Posterior vena cava (tissue), 2 donors: ENCODE data around the gene ABCD1. TPM values are rescaled to one million over a fixed set of nuclear protein-coding genes. Genes with fewer than 3 reads are reported as not detected.
"Not testable (repeated sequence)": the region's sequence is repeated elsewhere in the genome, so short reads cannot be mapped to it uniquely, and the experiment has no call there.

ENCODE experiments used
- DNase-seq: peaks from one replicate; pipeline ENCODE4 v3.0.0-alpha.2; 2020; ENCODE audit warnings: low spot score
- intact Hi-C, 2 donors: fragments of 100-400 bp; cut with DNase I; formaldehyde crosslinking; loops; one replicate each; pipeline versions ENCODE4 v1.14.1 to v1.14.2; 2022 to 2023
- total RNA-seq, 2 donors: library from RNA; stranded (reverse); fragmentation: NEBNext Ultra II Directional; extraction: Animal tissue kit (Norgen Biotek cat#: 25700); gene quantifications; one replicate each; pipeline ENCODE4 v1.2.1, GENCODE V29; 2021
- donor health status: DM: yes; HTN: yes; CAD: no.
- donor health status: DM: yes; HTN: yes; CAD: no.

ABCD1 gene
- total RNA-seq, 2 donors from 2014 or later = 14.7 to 22.6 TPM

DNA sequence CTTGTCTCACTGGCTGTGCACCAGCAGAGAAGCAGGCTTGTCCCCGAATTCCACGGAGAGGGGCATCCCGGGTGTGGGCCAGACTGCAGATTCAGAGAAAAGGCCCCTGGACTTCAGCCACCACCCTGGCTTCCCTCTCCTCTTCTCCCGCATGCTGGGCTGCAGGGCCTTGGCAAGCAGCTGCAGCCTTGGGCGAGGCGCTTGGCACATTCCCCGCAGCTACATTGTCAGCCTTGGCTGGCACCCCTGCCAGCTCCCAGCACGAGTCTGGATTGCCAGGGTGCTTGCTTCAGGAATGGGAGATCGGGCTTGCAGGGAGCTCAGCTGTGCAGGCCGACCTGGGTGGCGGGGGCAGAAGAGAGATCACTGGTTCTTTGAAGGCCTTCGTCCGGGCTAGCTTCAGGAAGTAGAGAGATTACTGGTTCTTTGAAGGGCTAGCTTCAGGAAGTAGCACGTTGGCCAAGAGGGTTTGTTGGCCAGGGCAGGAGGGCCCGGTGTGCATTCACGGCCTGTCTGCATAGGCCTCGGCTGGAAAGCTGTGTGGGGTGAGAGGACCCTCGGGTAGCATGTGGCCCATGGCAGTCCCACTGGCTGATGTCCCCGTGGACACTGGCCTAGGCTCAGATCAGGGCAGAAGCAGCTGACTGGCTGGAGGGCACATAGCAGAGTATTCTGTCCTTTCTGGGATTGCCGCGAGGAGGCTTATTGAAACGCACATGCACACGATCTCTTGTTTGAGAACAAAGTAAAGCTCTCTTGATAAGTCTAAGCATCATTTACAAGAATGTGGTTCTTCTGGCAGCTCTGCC is 2.7 kb downstream of the ABCD1 start:
- intact Hi-C loops = no loop called here
- DNase-seq = no peak

GRCh38 chrX:153728095-153728494 is 3.4 kb downstream of the ABCD1 start:
- intact Hi-C loops = no loop called here
- no peak for DNase-seq

- intact Hi-C loops = no loop called here
- DNase-seq = no peak
Observed at GRCh38 chrX:153728951-153729631, 4.4 kb downstream of the ABCD1 start.

DNA sequence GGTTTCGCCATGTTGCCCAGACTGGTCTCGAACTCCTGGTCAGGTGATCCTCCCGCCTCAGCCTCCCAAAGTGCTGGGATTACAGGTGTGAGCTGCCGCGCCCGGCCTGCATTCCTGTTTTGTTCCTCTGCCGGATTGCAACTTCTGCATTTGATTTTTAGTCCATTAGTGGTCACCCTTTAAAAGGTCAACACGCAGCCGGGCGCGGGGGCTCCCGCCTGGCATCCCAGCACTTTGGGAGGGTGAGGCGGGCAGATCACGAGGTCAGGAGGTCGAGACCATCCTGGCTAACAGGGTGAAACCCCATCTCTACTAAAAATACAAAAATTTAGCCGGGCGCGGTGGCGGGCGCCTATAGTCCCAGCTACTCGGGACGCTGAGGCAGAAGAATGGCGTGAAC is 5.5 kb downstream of the ABCD1 start:
- DNase-seq, intact Hi-C loops: not testable (repeated sequence)

DNA sequence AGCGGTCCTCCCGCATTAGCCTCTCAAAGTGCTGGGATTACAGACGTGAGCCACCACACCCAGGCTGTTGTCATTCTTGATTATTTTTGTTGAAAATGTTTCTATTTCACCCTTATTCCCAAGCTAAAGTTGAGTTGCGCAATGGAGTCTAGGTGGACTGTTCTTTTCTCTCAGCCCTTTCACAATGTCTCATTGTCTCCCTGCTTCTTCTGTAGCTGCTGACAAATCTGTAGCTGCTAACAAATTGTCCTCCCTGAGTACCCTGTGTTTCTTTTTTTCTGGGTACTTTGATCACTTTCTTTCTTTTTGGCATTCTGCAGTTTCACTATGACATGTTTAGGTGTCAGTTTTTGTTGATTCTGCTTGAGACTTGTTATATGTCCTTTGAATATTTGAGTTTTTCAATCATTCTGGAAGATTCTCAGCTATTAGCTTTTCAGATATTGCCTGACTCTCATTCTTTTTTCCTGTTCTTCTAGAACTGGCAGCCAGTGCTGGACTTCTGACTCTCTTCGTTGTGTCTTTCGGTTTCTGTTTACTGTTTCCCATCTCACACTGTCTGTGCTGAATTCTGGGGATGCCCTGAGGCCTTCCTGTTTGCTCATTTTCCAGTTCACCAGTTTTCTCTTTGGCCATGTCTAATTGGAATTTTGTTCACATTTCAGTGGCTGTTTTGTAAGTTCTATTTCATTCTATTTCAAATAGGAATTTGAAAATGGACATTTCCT is 6.6 kb downstream of the ABCD1 start:
- no peak for DNase-seq
- intact Hi-C loops = no loop called here

DNA sequence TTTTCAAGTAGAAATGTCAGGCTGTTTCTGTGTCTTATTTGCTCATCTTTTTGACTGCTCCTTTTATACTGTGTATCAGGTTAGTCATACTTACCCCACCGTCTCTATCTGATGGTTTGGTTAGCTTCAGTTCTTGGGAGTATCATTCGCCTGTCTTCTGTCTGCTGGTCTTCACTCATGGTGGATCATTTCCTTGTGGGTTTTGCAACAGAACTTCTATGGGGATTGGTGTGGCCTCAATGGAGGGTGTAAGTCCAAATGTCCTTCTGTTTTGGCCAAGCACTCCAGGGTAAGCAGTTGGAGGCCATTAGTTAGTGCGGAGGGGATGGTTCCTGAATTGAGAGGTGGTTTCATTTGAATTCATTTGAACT is 7.2 kb downstream of the ABCD1 start:
- DNase-seq = no peak
- intact Hi-C loops = no loop called here

DNA sequence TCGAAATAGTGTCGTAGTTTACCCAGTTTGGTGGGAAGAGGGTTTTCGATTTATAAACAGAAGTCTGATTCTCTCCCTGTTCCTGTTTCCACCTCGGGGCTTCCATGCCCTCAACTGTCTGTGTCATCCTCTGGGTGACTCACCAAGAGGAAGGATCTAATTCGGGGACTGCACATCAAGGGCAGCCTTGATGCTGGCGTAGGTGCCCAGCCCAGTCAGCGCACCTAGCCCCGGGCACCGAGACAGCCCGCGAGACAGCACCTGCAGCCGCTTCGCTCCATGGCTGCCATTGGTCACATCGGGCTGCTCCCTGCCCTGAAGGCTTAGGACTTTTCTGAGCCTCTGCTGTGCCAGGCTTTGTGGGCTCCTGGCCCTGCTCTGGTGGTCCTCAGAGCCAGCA is 7.7 kb downstream of the ABCD1 start:
- intact Hi-C loops = no loop called here
- DNase-seq = no peak

- intact Hi-C loops = no loop called here
- DNase-seq = no peak
Observed at GRCh38 chrX:153733651-153734240, 9.1 kb downstream of the ABCD1 start.

GRCh38 chrX:153734871-153735270 is 10.2 kb downstream of the ABCD1 start:
- no peak for DNase-seq
- intact Hi-C loops = no loop called here

GRCh38 chrX:153735274-153735673 is 10.6 kb downstream of the ABCD1 start:
- intact Hi-C loops = no loop called here
- DNase-seq = no peak

DNA sequence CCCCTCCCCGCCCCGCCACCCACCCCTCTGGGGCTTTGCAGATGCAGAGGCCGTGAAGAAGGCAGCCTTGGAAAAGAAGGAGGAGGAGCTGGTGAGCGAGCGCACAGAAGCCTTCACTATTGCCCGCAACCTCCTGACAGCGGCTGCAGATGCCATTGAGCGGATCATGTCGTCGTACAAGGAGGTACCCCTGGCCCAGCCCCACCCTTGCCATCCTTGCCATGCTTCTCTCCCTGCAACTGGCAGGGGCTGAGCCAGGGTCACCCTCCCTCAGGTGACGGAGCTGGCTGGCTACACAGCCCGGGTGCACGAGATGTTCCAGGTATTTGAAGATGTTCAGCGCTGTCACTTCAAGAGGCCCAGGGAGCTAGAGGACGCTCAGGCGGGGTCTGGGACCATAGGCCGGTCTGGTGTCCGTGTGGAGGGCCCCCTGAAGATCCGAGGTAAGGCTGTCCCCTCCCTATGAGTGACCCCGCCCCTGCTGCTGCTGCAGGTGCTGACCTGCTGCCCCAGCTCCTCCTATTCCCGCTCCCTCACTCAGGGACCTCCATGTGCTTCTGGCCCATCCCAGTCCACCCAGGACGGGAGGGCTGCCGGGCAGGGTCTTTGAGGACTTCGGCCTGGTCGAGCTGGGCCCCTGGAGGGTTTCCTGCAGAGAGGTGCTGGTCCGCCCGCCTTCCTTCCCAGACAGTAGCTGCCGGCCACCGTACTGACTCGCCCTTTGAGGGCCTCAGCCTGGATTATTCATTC is 11.6 kb downstream of the ABCD1 start:
- DNase-seq = no peak
- intact Hi-C loops = no loop called here

GRCh38 chrX:153736871-153737441 is 12.3 kb downstream of the ABCD1 start:
- intact Hi-C loops = no loop called here
- no peak for DNase-seq

DNA sequence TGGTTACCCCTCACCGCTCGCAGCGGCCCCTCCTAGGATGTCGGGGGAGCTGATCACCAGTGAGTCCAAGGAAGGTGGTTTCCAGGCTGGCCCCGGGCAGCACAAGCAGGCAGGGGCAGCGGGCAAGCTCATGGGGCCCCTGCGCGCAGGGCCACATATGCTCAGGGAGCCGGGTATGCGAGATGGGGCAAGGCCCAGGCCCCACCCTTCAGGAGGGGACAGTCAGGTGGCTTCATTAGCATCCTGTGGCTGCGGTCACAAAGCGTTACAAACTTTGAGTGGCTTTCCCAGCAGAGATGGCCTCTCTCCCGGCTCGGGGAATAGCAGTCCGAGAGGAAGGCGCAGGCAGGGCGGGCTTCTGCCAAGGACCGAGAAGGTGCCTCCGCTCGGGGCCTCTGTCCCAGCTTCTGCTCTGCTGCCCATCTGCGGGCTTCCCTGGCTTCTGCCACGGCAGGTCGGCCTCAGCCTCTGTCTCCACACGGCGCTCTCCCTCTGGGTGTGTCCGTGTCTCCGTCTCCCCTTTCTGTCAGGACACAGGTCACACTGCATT is 13.5 kb downstream of the ABCD1 start:
- intact Hi-C loops = no loop called here
- no peak for DNase-seq

DNA sequence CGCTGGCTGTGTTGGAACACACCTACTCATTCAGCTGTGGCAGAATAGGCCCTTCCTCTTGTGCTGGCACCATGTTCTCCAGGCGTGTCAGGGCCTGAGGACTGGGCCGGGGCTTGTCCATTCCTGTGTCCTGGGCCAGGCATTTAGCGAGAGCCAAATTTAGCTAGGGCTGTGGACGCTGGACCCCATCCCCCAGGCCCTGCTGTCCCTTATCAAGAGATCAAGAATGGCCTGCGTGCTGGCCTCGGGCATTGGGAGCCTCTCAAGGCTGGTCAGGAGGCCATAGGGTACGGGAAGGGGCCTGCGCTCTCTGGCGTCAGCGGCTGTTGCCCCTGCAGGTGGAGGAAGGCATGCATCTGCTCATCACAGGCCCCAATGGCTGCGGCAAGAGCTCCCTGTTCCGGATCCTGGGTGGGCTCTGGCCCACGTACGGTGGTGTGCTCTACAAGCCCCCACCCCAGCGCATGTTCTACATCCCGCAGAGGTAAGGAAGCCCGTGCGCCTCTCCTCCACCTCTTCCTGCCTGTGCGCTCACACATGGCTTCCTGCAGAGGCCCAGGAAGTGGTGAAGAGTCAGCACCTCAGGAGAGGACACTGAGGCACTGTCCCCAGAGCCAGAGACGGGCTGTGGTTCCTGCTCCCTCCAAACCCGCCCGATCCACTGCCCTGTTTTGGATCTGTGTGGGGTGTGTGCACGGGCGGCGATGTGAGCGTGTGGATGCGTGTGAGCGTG is 15.3 kb downstream of the ABCD1 start:
- DNase-seq = no peak
- intact Hi-C loops = no loop called here

GRCh38 chrX:153740631-153741222 is 16.1 kb downstream of the ABCD1 start:
- intact Hi-C loops = no loop called here
- DNase-seq = no peak

DNA sequence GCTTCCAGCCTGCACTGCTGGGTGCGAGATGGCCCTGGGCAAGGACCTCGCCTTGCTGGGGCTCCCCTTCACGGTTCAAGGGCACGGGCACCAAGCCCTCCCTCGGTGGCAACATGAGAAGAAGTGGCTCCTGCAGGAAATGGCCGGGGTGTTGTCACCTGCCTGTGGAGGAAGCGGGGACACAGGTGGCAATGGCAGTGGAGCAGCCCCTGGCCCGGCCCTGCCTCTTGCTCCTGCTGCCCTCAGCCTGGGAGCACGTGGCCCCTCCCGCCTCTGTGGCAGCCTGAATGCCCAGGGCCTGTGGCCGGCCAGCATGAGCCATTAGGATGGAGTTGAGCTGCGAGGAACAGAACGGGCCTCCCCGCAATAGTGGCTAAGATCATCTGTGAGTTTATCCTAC is 16.8 kb downstream of the ABCD1 start:
- no peak for DNase-seq
- intact Hi-C loops = no loop called here

- intact Hi-C loops = not testable (repeated sequence)
Observed at GRCh38 chrX:153742111-153742510, 17.5 kb downstream of the ABCD1 start.

More at GRCh38 chrX:153742111-153742510, 17.5 kb downstream of the ABCD1 start:
- not testable (repeated sequence) for DNase-seq
